Sigmoid colon (tissue), 3 donors: ENCODE results near the gene NPY4R.
"Not testable (repeated sequence)": the region's sequence is repeated elsewhere in the genome, so short reads cannot be mapped to it uniquely, and the experiment has no call there.

Experiments
- CTCF ChIP-seq, 4 experiments: fragments of 450-650 bp in 3 of 4; fragments of 200-600 bp in 1 of 4; IDR thresholded peaks; one replicate each; pipeline ENCODE4 v1.5.1; 2016 to 2019; ENCODE audit warnings: antibody characterized with exemption in 4 of 4, mild to moderate bottlenecking in 3 of 4, moderate library complexity in 2 of 4
- POLR2A ChIP-seq, 2 donors: fragments of 450-650 bp; IDR thresholded peaks; one replicate each; pipeline ENCODE4 v1.6.1; 2016; ENCODE audit warnings: antibody characterized with exemption in 2 of 2, mild to moderate bottlenecking in 2 of 2, moderate library complexity in 2 of 2

GRCh38 chr10:46499990-46500389 is 34.2 kb upstream of the NPY4R start:
- not testable (repeated sequence) for TF ChIP-seq CTCF, POLR2A (IDR thresholded peaks at IDR 0.05)
